SK-MEL-5 (cell line): Measurements from ENCODE around the gene LRGUK. TPM values are rescaled to one million over a fixed set of nuclear protein-coding genes. Genes with fewer than 3 reads are reported as not detected.

Experiments used
- DNase-seq: peaks from one replicate; pipeline ENCODE4 v3.0.0-alpha.2; 2016; ENCODE audit warnings: low read depth, low spot score
- in situ Hi-C: cut with HindIII; loops from 2 replicates; pipeline ENCODE4 v1.10.0; 2016; ENCODE audit warnings: low sequenced_read_pairs, high pct_unique_total_duplicates, low pct_unique_long_range_greater_than_20kb
- total RNA-seq: library from RNA; depleted of rRNA; stranded (reverse); fragments of >200 nt; shearing (Covaris generic); gene quantifications from 2 replicates; pipeline ENCODE4 v1.2.3, GENCODE V29; 2014; rRNA removed

Gene LRGUK
- total RNA-seq, 1 experiment from 2014 or later: 9.9 TPM

GRCh38 chr7:134308548-134308947 is 181.4 kb downstream of the LRGUK start:
- in situ Hi-C loops: no loop called here
- no peak for DNase-seq

- DNase-seq: no peak
- in situ Hi-C loops: no loop called here
Observed at GRCh38 chr7:134311807-134312206, 184.7 kb downstream of the LRGUK start.

- in situ Hi-C loops: no loop called here
- DNase-seq: no peak
Observed at GRCh38 chr7:134312717-134313116, 185.6 kb downstream of the LRGUK start.

- no peak for DNase-seq
- in situ Hi-C loops: no loop called here
Observed at GRCh38 chr7:134313543-134313942, 186.4 kb downstream of the LRGUK start.

Other genes with a start within 250 kb of the LRGUK start
- 88.8 and 104 TPM in 2 replicates for gene SLC35B4, start 189.6 kb downstream of the LRGUK start, total RNA-seq